Upper lobe of right lung (tissue), 1 donor: ENCODE measurements around the gene STPG2. TPM values are rescaled to one million over a fixed set of nuclear protein-coding genes. Genes with fewer than 3 reads are reported as not detected.

Source experiments
- ATAC-seq: fragments of 200-7000 bp; cut with Tn5 transposase; one replicate; pipeline ENCODE4 v1.9.1; 2020; ENCODE audit warnings: mild to moderate bottlenecking, moderate library complexity
- DNase-seq: peaks from one replicate; pipeline ENCODE4 v3.0.0-alpha.2; 2020
- H3K27ac ChIP-seq: fragments of 200-600 bp; one replicate; pipeline ENCODE4 v1.8.0; 2022
- H3K27me3 ChIP-seq: fragments of 200-600 bp; one replicate; pipeline ENCODE4 v1.8.0; 2022; ENCODE audit warnings: mild to moderate bottlenecking
- H3K36me3 ChIP-seq: fragments of 200-600 bp; one replicate; pipeline ENCODE4 v1.8.0; 2022
- H3K4me1 ChIP-seq: fragments of 200-600 bp; one replicate; pipeline ENCODE4 v1.8.0; 2022
- H3K4me3 ChIP-seq: fragments of 200-600 bp; one replicate; pipeline ENCODE4 v1.8.0; 2022; ENCODE audit warnings: mild to moderate bottlenecking
- H3K9me3 ChIP-seq: fragments of 200-600 bp; one replicate; pipeline ENCODE4 v1.8.0; 2022
- CTCF ChIP-seq: fragments of 200-600 bp; IDR thresholded peaks from one replicate; pipeline ENCODE4 v1.8.0; 2022; ENCODE audit warnings: antibody characterized with exemption
- intact Hi-C: fragments of 100-400 bp; cut with DNase I; formaldehyde crosslinking; loops from one replicate; pipeline ENCODE4 v1.11.0; 2022
- total RNA-seq: library from RNA; stranded (reverse); fragmentation: NEBNext Ultra II Directional; extraction: Animal tissue kit (Norgen Biotek cat#: 25700); gene quantifications from one replicate; pipeline ENCODE4 v1.2.1, GENCODE V29; 2021
- donor health status: DM: no; HTN: yes; CAD: no; lungs with severe emphysema.

The STPG2 gene
- total RNA-seq, 1 donor from 2014 or later: 0.41 TPM

GRCh38 chr4:97984545-97985131 lies 158.6 kb downstream of the STPG2 start:
- DNase-seq (no peak), ATAC-seq (no peak)
- Histone ChIP-seq H3K27ac (no peak overlapping the region), H3K4me3 (no peak overlapping the region), H3K27me3 (no peaks in the 10 kb centered on the region), H3K9me3 (no peaks in the 10 kb centered on the region), H3K36me3 (no peaks in the 10 kb centered on the region), H3K4me1 (no peaks in the 10 kb centered on the region)
- no peak for TF ChIP-seq CTCF
- intact Hi-C loops: no loop called here

- intact Hi-C loops: no loop called here
- Histone ChIP-seq H3K4me1 (no peaks in the 10 kb centered on the region), H3K27me3 (no peaks in the 10 kb centered on the region), H3K4me3 (no peak overlapping the region), H3K27ac (no peak overlapping the region), H3K9me3 (no peaks in the 10 kb centered on the region), H3K36me3 (no peaks in the 10 kb centered on the region)
- no peak for TF ChIP-seq CTCF
- ATAC-seq: no peak
- no peak for DNase-seq
Measured at GRCh38 chr4:97978791-97979488, 164.3 kb downstream of the STPG2 start.

- TF ChIP-seq CTCF: no peak
- Histone ChIP-seq H3K4me3 (no peak overlapping the region), H3K27me3 (no peaks in the 10 kb centered on the region), H3K36me3 (no peaks in the 10 kb centered on the region), H3K4me1 (no peaks in the 10 kb centered on the region), H3K9me3 (no peaks in the 10 kb centered on the region), H3K27ac (no peak overlapping the region)
- intact Hi-C loops: no loop called here
- DNase-seq: no peak
- no peak for ATAC-seq
Measured at GRCh38 chr4:97953171-97953941, 189.9 kb downstream of the STPG2 start.

- no peak for ATAC-seq
- H3K27ac ChIP-seq: no peak overlapping the region
- no peaks in the 10 kb centered on the region for H3K4me1 ChIP-seq
- DNase-seq: no peak
- H3K9me3 ChIP-seq: no peaks in the 10 kb centered on the region
- H3K27me3 ChIP-seq: no peaks in the 10 kb centered on the region
- H3K36me3 ChIP-seq: no peaks in the 10 kb centered on the region
- intact Hi-C loops: no loop called here
- no peak overlapping the region for H3K4me3 ChIP-seq
- TF ChIP-seq CTCF: no peak
Measured at GRCh38 chr4:97952763-97953162, 190.5 kb downstream of the STPG2 start.

- Histone ChIP-seq H3K36me3 (no peaks in the 10 kb centered on the region), H3K9me3 (no peaks in the 10 kb centered on the region), H3K27me3 (no peaks in the 10 kb centered on the region), H3K4me3 (no peak overlapping the region), H3K4me1 (no peaks in the 10 kb centered on the region), H3K27ac (no peak overlapping the region)
- ATAC-seq: no peak
- intact Hi-C loops: no loop called here
- no peak for TF ChIP-seq CTCF
- DNase-seq: no peak
Measured at GRCh38 chr4:97950836-97951235, 192.4 kb downstream of the STPG2 start.
